ENCODE results near the gene ADAMTS19.

The ADAMTS19 gene

DNA sequence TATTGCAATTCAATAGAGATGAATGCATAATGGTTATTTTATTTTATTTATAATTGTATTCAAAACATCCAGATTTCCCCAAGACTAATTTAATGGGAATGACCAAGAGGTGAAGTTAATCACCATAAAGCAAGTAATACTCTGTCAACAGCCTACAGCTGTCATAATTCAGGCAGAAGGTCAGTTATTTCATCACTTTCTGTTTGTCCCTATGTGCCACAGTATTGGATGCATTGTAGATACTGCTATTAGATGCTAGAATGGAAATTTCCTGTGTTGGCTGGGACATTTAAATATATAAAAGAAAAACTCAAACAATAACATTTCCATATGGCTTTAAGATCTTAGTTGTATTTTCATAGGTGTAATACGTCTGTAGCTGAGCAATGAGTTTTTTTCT, 231.1 kb downstream of the ADAMTS19 start:
- no peak for DNase-seq

GRCh38 chr5:129696636-129697035, 236.5 kb downstream of the ADAMTS19 start:
- DNase-seq: no peak

- no peak for DNase-seq
Measured at GRCh38 chr5:129698661-129699060, 238.6 kb downstream of the ADAMTS19 start.

- DNase-seq: no peak
Measured at GRCh38 chr5:129716235-129716634, 256.1 kb downstream of the ADAMTS19 start.

GRCh38 chr5:129716651-129717050, 256.6 kb downstream of the ADAMTS19 start:
- DNase-seq: no peak

- no peak for DNase-seq
Measured at GRCh38 chr5:129717751-129718310, 257.7 kb downstream of the ADAMTS19 start.

GRCh38 chr5:129718471-129719090, 258.5 kb downstream of the ADAMTS19 start:
- no peak for DNase-seq

DNA sequence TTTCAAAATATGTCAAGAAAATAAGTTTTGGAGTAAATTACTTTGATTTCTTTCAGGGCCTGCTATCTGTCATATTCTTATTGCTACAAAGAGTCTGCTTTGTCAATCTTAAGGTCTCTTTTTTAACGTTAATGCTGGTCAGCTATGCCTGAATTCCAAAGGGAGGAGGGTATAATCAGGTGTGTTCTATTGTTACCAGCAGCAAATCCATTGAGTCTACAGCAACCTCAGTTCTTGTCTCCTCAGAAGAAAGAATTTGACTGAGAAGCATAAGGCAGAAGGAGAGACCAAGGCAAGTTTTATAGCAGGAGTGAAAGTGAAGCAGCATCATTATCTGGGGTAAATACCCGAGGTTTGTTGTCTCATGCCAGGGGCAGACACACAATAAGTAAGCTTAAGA, 264.1 kb downstream of the ADAMTS19 start:
- DNase-seq: no peak

- DNase-seq: no peak
Measured at GRCh38 chr5:129724647-129725046, 264.5 kb downstream of the ADAMTS19 start.

- DNase-seq: no peak
Measured at GRCh38 chr5:129739773-129740172, 279.7 kb downstream of the ADAMTS19 start.

GRCh38 chr5:129743541-129744187, 283.6 kb downstream of the ADAMTS19 start:
- DNase-seq: no peak

DNA sequence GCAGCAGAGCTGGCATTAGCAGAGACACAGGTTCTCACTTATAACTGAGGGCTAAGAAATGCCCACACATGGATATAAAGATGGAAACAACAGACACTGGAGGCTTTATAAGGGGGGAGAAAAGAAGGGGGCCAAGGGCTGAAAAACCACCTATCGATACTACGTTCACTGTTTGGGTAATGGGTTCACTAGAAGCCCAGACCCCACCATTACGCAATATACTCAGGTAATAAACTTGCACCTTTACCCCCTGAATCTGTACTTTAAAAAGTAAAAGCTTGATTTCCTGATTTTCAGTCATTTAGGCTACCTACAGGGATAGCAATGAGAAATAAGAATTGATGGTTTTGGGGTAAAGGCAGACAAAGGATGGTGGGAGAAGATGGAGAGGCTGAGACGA, 285.9 kb downstream of the ADAMTS19 start:
- DNase-seq: no peak

DNA sequence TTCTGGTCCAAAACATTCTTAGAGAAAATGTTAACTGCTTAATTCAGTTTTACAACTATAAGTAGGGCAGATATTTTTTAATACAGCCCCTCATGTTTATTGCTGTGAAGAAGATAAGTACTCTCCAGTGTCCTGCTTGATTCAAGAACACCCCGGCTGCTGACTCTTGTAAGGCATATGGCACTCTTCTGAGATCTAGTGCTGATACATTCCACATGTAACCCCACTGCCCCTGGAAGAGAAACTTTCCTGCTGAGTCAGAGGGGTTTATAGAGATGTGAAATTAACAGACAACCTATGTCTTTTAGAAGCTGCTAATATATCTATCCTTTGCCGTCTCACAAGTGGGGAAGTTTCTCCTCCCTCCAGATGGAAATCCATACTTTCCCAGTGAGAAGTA, 286.8 kb downstream of the ADAMTS19 start:
- no peak for DNase-seq

- DNase-seq: no peak
Measured at GRCh38 chr5:129747572-129748407, 287.7 kb downstream of the ADAMTS19 start, which contains the start of gene MINAR2. Gene MINAR2, plus strand, starts transcription at chr5:129748094. Its CDS starts 97 bp downstream, at chr5:129748191.

DNA sequence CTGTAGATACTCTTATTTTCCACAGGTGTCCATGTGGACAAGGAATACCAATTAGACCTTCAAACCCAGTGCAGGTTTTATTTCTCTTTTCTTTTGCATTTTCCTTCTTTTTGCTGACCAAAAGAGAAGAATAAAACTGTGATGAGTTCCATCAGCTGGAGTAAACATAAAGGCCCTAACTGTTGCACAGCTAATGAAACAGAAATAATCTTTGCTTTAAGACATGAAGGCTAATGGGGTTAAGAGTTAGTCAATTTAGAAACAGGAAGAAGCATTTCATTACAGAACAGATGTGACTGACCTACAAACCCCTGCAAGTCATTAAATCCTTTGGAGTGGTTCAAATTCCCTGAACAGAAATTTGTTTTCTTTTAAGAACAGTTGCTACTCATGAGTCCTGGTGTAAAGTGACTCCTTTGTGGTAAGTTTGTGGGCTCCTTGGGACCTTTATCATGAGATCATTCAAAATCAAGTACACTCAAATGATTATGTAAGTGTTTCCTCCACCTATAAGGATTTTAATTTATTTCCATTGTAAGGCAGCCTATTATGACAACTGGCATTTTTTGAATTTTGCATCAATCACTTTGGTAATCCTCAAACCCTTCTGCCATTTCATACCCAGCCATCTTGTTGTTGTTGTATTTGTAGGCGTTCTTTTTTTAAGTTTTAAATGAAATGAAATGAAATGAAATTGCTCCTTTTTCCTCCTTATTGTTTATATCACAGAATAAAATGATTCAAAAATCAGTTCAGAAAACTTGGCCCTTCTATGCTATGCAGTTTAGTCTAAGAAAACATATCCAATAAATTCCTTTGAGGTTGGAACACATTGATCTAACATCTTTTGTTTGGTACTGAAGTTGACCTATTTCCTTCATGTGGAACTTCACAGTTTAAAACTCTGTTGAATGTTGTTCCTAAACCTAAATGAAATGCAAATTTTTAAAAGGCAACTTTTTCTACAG, 289.1 kb downstream of the ADAMTS19 start:
- DNase-seq: no peak

- DNase-seq: no peak
Measured at GRCh38 chr5:129760636-129761325, 300.7 kb downstream of the ADAMTS19 start.

DNA sequence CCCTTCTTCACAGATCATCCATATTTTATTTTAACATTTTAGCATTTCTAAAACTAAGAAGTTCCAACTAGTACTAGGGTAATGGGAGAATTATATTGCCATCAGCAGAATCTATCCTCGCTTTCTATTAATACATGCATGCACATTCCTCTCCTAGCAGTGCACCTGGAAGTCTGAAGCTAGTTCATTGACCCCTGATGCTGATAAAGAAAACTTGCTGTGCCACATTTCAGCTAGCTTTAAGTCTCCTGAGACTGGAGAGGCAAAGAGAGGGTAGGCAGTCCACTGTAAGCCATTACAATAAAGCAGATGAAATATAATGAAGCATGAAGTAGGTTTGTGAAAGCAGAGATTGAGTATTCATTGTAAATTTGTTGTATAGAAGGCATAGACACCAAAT, 303.6 kb downstream of the ADAMTS19 start:
- no peak for DNase-seq

DNA sequence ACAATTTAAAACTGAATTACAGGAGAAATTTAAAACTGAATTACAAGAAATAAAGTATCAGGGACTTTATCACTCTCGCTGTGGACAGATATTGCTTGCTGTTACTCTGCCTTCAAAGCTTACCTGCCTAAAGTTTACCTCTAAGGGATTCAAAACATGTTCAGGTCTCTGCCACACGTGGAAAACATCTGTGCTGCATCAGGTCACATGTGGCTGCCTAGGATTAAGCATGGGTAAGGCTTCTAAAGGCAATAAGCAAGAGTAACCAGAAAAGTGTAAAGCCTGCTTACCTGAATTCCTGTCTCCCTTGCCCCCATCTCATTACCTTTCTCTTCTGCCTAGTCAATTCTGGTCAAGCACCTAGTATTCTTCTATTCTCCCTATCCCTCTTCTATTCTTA, 306.7 kb downstream of the ADAMTS19 start:
- DNase-seq: no peak

- DNase-seq: peak; percentile 57 to 66
Measured at GRCh38 chr5:129767927-129768380, 307.9 kb downstream of the ADAMTS19 start.

GRCh38 chr5:129768735-129769134, 308.6 kb downstream of the ADAMTS19 start:
- no peak for DNase-seq

- DNase-seq: no peak
Measured at GRCh38 chr5:129770024-129770820, 310.1 kb downstream of the ADAMTS19 start.

Data from stimulated activated CD4-positive, alpha-beta T cell treated with anti-CD3 and anti-CD28 coated beads, Interleukin-2, amount 100 ng/mL, for 24 hours (primary cell).